Panc1 (cell line): ENCODE measurements around the gene CEBPB. TPM values are rescaled to one million over a fixed set of nuclear protein-coding genes. Genes with fewer than 3 reads are reported as not detected.

ENCODE experiments used
- ATAC-seq: fragments of 200-7000 bp; cut with Tn5 transposase; 2 replicates; pipeline ENCODE4 v1.9.1; 2020; ENCODE audit warnings: mild to moderate bottlenecking, moderate library complexity
- BruUV-seq: library from RNA; stranded (reverse); fragments of 400-500 nt; replicated peaks from 2 replicates; lab custom pipeline; 2021; lab: Mats Ljungman, UMichigan
- CTCF ChIA-PET: fragments of 300-600 bp; sonication (Branson Sonifier 250); formaldehyde crosslinking; loops from one replicate; lab custom pipeline; 2022; ENCODE audit warnings: antibody characterized with exemption; lab: Charles Lee
- POLR2A ChIA-PET: fragments of 300-600 bp; sonication (Branson Sonifier 250); formaldehyde crosslinking; loops from one replicate; lab custom pipeline; 2022; ENCODE audit warnings: antibody characterized with exemption; lab: Charles Lee
- DNase-seq: peaks from one replicate; pipeline ENCODE4 v3.0.0-alpha.2; 2010; ENCODE audit warnings: low read depth, low spot score
- H3K27ac ChIP-seq: 2 replicates; pipeline ENCODE4 v1.5.1; 2011; ENCODE audit warnings: mild to moderate bottlenecking, low read length, inconsistent platforms
- H3K27me3 ChIP-seq: fragments of 200-500 bp; sonication (Bioruptor generic); 2 replicates; pipeline ENCODE4 v1.6.0; 2014; ENCODE audit warnings: low read length, inconsistent platforms; ENCODE audit not compliant: control insufficient read depth, insufficient read depth
- H3K36me3 ChIP-seq: fragments of 200-500 bp; sonication (Bioruptor generic); 2 replicates; pipeline ENCODE4 v1.5.1; 2014; ENCODE audit warnings: inconsistent platforms, mild to moderate bottlenecking, low read length, moderate library complexity; ENCODE audit not compliant: control insufficient read depth, insufficient read depth
- H3K4me1 ChIP-seq: 2 replicates; pipeline ENCODE4 v1.5.1; 2011; ENCODE audit warnings: inconsistent platforms, mild to moderate bottlenecking, low read length, moderate library complexity; ENCODE audit not compliant: control insufficient read depth, insufficient read depth
- H3K4me3 ChIP-seq, 2 experiments: 2 replicates each; pipeline ENCODE4 v1.5.1; 2011 to 2012; ENCODE audit warnings: low read depth in 2 of 2, low read length in 2 of 2, mild to moderate bottlenecking in 2 of 2, inconsistent platforms in 1 of 2, moderate library complexity in 1 of 2
- H3K9me3 ChIP-seq: fragments of 200-500 bp; sonication (Bioruptor generic); 2 replicates; pipeline ENCODE4 v1.5.1; 2014; ENCODE audit warnings: low read depth, mild to moderate bottlenecking, inconsistent platforms, low read length, moderate library complexity; ENCODE audit not compliant: control insufficient read depth, insufficient read depth
- CTCF ChIP-seq: fragments of 450-650 bp; IDR thresholded peaks from 2 replicates; pipeline ENCODE4 v1.5.1; 2017; ENCODE audit warnings: mild to moderate bottlenecking
- POLR2AphosphoS5 ChIP-seq: IDR thresholded peaks from 2 replicates; pipeline ENCODE4 v1.6.1; 2012; ENCODE audit warnings: mild to moderate bottlenecking, low read depth, low read length, moderate library complexity
- REST ChIP-seq, 2 experiments: IDR thresholded peaks; 2 replicates each; pipeline ENCODE4 v1.6.1; 2011 to 2012; ENCODE audit warnings: low read depth in 2 of 2, control low read depth in 1 of 2, low read length in 1 of 2, mild to moderate bottlenecking in 1 of 2, moderate library complexity in 1 of 2; ENCODE audit not compliant: insufficient read depth in 1 of 2
- SIN3A ChIP-seq: IDR thresholded peaks from 2 replicates; pipeline ENCODE4 v1.6.1; 2012; ENCODE audit warnings: low read depth, mild to moderate bottlenecking, low read length, moderate library complexity, borderline replicate concordance; ENCODE audit not compliant: insufficient read depth
- TCF7L2 ChIP-seq: IDR thresholded peaks from 2 replicates; pipeline ENCODE4 v1.6.1; 2011; ENCODE audit warnings: mild to moderate bottlenecking, low read depth, low read length, inconsistent platforms
- in situ Hi-C: cut with HindIII; loops from 2 replicates; pipeline ENCODE4 v1.10.0; 2016; ENCODE audit warnings: low sequenced_read_pairs, low pct_unique_long_range_greater_than_20kb
- intact Hi-C: fragments of 100-400 bp; cut with micrococcal nuclease; formaldehyde crosslinking; loops from one replicate; pipeline ENCODE4 v1.10.0; 2022; ENCODE audit not compliant: unreplicated experiment
- total RNA-seq: library from RNA; stranded (reverse); gene quantifications from one replicate; pipeline ENCODE4 v1.2.1, GENCODE V29; 2021; ENCODE audit not compliant: unreplicated experiment

CEBPB gene
- total RNA-seq, 1 experiment from 2014 or later: 52.1 TPM

GRCh38 chr20:50185426-50185825 is 5.2 kb upstream of the CEBPB start:
- in situ Hi-C loops: no loop called here
- POLR2A ChIA-PET: no interaction called here
- TF ChIP-seq SIN3A: no peak
- TF ChIP-seq POLR2AphosphoS5: no peak
- TF ChIP-seq CTCF: no peak
- TF ChIP-seq REST (IDR thresholded peaks at IDR 0.05; ENCODE audit: insufficient read depth in 1 of 2, low read depth in 2 of 2, low read length in 1 of 2): no peak
- TF ChIP-seq TCF7L2: no peak
- ATAC-seq (no peak), DNase-seq (no peak)
- intact Hi-C loops: loop anchor here (5.0 kb wide), 2 partner anchors 197 to 397 kb away; no protein-coding TSS in a partner anchor
- Histone ChIP-seq H3K9me3 (no peaks in the 10 kb centered on the region), H3K36me3 (no peaks in the 10 kb centered on the region), H3K4me1 (peaks cover 20% of the 10 kb centered on the region), H3K4me3 (no peak overlapping the region), H3K27me3 (no peaks in the 10 kb centered on the region), H3K27ac (no peak overlapping the region)
- no TSS peak for BruUV-seq
- CTCF ChIA-PET: no interaction called here

- Histone ChIP-seq H3K27me3 (no peaks in the 10 kb centered on the region), H3K4me1 (peaks cover 20% of the 10 kb centered on the region), H3K36me3 (no peaks in the 10 kb centered on the region), H3K27ac (no peak overlapping the region), H3K9me3 (no peaks in the 10 kb centered on the region), H3K4me3 (no peak overlapping the region)
- no peak for TF ChIP-seq SIN3A
- peak; percentile 62; the same call in 1 of the 2 replicates for TF ChIP-seq POLR2AphosphoS5
- TF ChIP-seq TCF7L2: no peak
- TF ChIP-seq CTCF: peak; percentile 94
- no peak for TF ChIP-seq REST (IDR thresholded peaks at IDR 0.05; ENCODE audit: insufficient read depth in 1 of 2, low read depth in 2 of 2, low read length in 1 of 2)
- ATAC-seq (peak; percentile 50), DNase-seq (peak; percentile 81)
- in situ Hi-C loops: no loop called here
- ChIA-PET POLR2A (no interaction called here), CTCF (no interaction called here)
- intact Hi-C loops: loop anchor here (5.0 kb wide), 2 partner anchors 196 to 396 kb away; no protein-coding TSS in a partner anchor
- BruUV-seq: no TSS peak
Observed at GRCh38 chr20:50186151-50186885, 4.3 kb upstream of the CEBPB start.
